IPS-20b (cell line): ENCODE measurements around the gene FBXO11.

Experiments
- H3K27ac ChIP-seq: one replicate; pipeline ENCODE4 v1.5.1; 2013; ENCODE audit warnings: low read length
- H3K27me3 ChIP-seq: 2 replicates; pipeline ENCODE4 v1.6.1; 2013; ENCODE audit warnings: mild to moderate bottlenecking, low read length, inconsistent platforms; ENCODE audit not compliant: insufficient read depth
- H3K36me3 ChIP-seq: 2 replicates; pipeline ENCODE4 v1.6.1; 2013; ENCODE audit warnings: low read depth, mild to moderate bottlenecking, inconsistent platforms, low read length, moderate library complexity; ENCODE audit not compliant: insufficient read depth
- H3K4me1 ChIP-seq: 2 replicates; pipeline ENCODE4 v1.6.1; 2013; ENCODE audit warnings: mild to moderate bottlenecking, control low read depth, inconsistent platforms, low read length, moderate library complexity; ENCODE audit not compliant: insufficient read depth
- H3K4me3 ChIP-seq: 2 replicates; pipeline ENCODE4 v1.5.1; 2013; ENCODE audit warnings: mild to moderate bottlenecking, low read length, inconsistent platforms
- H3K9ac ChIP-seq: 2 replicates; pipeline ENCODE4 v1.6.1; 2013; ENCODE audit warnings: low read depth, mild to moderate bottlenecking, inconsistent platforms, low read length, moderate library complexity
- H3K9me3 ChIP-seq: 2 replicates; pipeline ENCODE4 v1.6.1; 2013; ENCODE audit warnings: mild to moderate bottlenecking, low read depth, low read length, inconsistent platforms; ENCODE audit not compliant: insufficient read depth

FBXO11 gene

DNA sequence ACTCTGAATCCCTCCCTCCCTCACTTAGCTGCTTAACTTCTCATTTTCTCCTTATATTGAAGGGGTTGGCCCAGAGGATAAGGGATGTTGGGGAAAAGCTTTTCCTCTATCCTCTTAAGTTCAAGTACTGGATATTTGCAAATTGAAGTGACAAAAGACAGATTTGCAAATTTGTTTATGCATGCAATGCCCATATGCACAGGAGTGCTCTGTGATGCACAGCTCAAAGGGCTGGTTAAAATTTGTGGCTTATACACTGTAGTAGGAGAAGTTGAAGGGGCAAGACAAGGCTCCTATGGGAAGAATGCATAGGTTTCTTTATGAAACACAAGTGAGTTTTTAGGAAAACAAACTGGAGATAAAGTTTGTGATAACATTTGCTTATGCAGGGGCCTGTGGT, 131.7 kb downstream of the FBXO11 start:
- Histone ChIP-seq H3K9me3 (no peaks in the 10 kb centered on the region), H3K4me1 (no peaks in the 10 kb centered on the region), H3K4me3 (no peak overlapping the region), H3K9ac (no peak overlapping the region), H3K27me3 (no peaks in the 10 kb centered on the region), H3K27ac (no peak overlapping the region), H3K36me3 (no peaks in the 10 kb centered on the region)

DNA sequence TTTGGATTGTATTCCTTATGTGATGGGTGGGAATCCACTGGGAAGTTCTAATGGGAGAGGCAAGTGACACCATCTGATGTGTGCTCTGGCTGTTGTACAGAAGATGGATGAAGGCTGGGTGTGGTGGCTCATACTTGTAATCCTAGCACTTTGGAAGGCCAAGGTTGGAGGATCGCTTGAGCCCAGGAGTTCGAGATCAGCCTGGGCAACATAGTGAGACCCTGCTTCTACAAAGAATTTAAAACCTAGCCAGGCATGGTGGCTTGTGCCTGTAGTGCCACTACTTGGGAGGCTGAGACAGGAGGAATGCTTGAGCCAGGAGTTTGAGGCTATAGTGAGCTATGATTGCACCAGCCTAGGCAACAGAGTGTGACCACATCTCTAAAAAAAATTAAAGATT, 134.0 kb downstream of the FBXO11 start:
- Histone ChIP-seq H3K27ac (no peak overlapping the region), H3K4me3 (no peak overlapping the region), H3K9me3 (no peaks in the 10 kb centered on the region), H3K4me1 (no peaks in the 10 kb centered on the region), H3K9ac (no peak overlapping the region), H3K27me3 (no peaks in the 10 kb centered on the region), H3K36me3 (no peaks in the 10 kb centered on the region)

DNA sequence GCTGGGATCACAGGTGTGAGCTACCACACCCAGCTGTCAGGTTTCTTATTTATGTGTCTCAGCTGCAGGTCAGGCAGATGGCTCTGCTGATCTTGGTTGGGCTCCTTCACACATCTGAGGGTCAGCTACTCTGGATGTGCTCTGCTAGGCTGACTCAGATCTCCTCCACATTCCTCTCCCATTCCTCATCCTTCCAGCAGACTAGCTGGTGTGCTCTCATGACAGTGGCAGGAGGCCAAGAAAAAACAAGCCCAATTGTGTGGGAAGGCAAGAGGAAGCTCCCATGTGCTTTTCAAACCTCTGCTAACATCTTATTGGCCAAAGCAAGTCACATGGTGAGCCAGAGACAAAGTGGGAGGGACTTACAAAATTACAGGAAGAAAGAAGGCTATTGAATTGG, 135.1 kb downstream of the FBXO11 start:
- Histone ChIP-seq H3K36me3 (no peaks in the 10 kb centered on the region), H3K4me3 (no peak overlapping the region)

DNA sequence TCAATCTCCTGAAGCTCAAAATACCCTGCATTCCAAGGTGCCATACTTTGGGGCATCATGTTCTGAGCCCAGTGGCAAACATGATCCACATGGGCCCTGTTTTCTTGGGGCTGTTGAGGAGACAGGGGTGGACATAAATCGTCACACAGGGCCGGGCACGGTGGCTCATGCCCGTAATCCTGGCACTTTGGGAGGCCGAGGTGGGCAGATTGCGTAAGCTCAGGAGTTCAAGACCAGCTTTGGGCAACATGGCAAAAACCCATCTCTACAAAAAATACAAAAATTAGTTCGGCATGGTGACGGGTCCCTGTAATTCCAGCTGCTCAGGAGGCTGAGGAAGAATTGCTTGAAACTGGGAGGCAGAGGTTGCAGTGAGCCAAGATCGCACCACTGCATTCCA, 137.0 kb downstream of the FBXO11 start:
- Histone ChIP-seq H3K9ac (no peak overlapping the region), H3K4me1 (no peaks in the 10 kb centered on the region), H3K9me3 (no peaks in the 10 kb centered on the region), H3K36me3 (no peaks in the 10 kb centered on the region), H3K27ac (no peak overlapping the region), H3K27me3 (no peaks in the 10 kb centered on the region), H3K4me3 (no peak overlapping the region)

More for the DNA sequence above, 135.1 kb downstream of the FBXO11 start:
- Histone ChIP-seq H3K9me3 (no peaks in the 10 kb centered on the region), H3K27me3 (no peaks in the 10 kb centered on the region), H3K4me1 (no peaks in the 10 kb centered on the region), H3K27ac (no peak overlapping the region), H3K9ac (no peak overlapping the region)

DNA sequence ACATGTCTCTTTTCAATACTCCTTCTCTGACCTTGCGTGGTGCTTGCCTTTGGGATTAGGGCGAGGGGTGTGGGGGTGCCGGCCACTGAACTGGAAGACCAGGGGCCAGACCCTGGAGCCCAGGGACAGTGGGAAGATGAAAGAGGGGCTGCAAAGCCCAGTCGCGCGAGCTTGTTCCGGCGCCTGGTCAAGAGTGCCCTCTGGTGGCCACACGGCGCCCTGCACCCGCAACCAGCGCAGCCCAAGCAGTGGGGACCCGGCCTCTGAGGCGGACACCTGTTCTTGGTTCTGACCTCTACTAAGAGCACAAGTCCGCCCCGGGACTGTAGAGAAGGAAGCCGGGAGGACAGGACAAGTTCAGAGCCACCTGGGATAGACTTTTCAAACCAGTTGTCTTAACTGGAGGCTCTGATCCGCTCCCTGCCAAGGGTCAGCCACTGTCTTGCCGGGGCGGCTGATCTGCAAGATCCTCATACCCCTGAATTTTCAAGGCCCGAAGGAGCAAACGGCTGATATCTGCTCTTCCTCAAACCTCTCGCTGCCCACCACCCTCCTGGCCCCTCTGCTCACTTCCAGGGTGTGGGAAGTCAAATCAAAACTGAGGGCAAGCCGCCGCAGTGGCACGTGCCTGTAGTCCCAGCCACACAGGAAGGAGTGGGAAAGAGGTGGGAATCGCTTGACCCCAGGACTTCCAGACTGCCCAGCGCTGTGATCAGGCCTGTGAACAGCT, 138.3 kb downstream of the FBXO11 start:
- no peak overlapping the region for H3K9ac ChIP-seq
- H3K9me3 ChIP-seq = no peaks in the 10 kb centered on the region
- H3K36me3 ChIP-seq = no peaks in the 10 kb centered on the region
- H3K4me1 ChIP-seq = no peaks in the 10 kb centered on the region
- no peak overlapping the region for H3K27ac ChIP-seq
- H3K4me3 ChIP-seq = no peak overlapping the region
- no peaks in the 10 kb centered on the region for H3K27me3 ChIP-seq

DNA sequence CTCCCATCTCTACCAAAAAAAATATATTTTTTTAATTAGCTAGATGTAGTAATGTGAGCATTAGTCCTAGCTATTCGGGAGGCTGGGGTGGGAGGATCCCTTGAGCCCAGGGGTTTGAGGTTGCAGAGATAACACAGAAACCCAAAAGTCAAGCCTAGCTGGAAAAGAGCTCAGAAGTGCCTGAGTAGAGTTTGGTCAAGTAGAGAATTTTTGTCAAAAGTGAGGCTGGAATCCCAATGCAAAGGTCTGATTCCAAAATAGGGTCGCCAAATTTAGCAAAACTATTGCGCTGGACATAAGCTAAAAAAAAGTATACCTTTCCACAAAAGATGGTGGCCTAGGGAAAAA, 138.8 kb downstream of the FBXO11 start:
- Histone ChIP-seq H3K9ac (no peak overlapping the region), H3K27me3 (no peaks in the 10 kb centered on the region), H3K36me3 (no peaks in the 10 kb centered on the region), H3K9me3 (no peaks in the 10 kb centered on the region), H3K4me3 (no peak overlapping the region), H3K4me1 (no peaks in the 10 kb centered on the region), H3K27ac (no peak overlapping the region)

DNA sequence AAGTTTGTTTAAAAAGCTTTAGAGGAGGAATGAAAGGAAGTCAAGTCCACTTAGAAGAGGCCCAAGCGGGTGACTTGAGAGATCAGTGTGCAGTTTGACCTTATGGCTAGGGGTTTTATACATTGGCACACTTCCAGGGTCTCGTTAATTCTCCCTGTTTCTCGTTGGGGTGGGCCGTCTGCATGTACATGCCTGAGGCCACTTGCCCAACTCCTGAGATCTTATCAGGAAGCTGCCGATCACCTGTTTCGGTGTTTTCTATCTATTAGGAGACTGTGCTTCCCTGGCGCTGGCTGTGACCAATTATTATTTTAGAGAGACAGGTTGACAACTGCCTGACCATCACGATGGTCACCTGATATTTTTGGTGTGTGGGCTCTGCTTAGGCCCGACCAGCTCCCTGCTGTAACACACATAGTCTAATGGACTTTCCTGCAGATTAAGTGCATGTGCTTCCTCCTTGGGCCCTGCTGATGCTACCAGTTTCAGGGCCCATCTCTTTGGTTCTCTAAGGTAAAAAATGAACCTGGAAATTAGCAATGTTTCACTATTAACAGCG, 154.4 kb downstream of the FBXO11 start:
- H3K27me3 ChIP-seq = no peaks in the 10 kb centered on the region
- H3K9ac ChIP-seq = no peak overlapping the region
- peaks cover 9% of the 10 kb centered on the region; the same call in 1 of the 2 replicates for H3K4me1 ChIP-seq
- H3K4me3 ChIP-seq = no peak overlapping the region
- peaks cover 27% of the 10 kb centered on the region for H3K9me3 ChIP-seq
- H3K36me3 ChIP-seq = no peaks in the 10 kb centered on the region
- no peak overlapping the region for H3K27ac ChIP-seq

DNA sequence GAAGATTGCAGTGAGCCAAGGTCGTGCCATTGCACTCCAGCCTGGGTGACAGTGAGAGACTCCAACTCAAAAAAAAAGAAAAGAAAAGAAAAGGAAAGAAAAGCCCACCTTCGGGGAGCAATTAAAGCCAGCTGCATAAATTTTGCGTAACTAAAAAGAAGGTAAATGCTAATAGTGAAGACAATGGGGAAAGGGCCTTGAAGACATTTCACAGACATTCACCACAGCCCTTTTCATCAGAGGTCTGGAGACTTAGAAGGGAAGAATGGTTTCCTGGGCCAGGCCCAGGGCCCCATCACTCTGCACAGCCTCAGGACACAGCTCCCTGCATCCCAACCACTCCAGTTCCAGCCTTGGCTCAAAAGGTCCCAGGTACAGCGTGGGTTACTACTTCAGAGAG, 158.4 kb downstream of the FBXO11 start:
- Histone ChIP-seq H3K4me1 (no peaks in the 10 kb centered on the region; the same call in 1 of the 2 replicates), H3K9me3 (peaks cover 33% of the 10 kb centered on the region)

DNA sequence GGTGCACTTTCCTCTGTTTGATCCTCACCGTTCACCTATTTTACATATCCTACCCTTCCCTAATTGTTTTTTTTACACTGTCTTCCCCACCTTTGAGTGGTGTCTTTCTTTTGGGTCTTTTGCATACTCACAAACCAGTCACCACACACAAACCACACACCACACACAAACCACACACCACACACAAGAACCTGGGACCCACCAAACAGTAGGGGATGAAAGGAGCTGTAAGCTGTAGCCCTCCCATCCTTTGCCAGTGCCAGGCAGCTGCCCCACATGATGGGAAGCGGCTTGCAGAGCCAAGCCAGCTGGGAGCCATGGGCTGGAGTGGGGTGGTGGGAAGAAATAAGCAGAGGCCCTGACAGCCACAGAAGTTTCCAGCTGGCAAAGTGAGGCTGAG, 162.2 kb downstream of the FBXO11 start:
- H3K4me1 ChIP-seq = peaks cover 5% of the 10 kb centered on the region; the same call in 1 of the 2 replicates

More for the DNA sequence above, 158.4 kb downstream of the FBXO11 start:
- Histone ChIP-seq H3K27me3 (no peaks in the 10 kb centered on the region), H3K4me3 (no peak overlapping the region), H3K27ac (peak overlapping the region; percentile 32), H3K36me3 (no peaks in the 10 kb centered on the region), H3K9ac (no peak overlapping the region)

DNA sequence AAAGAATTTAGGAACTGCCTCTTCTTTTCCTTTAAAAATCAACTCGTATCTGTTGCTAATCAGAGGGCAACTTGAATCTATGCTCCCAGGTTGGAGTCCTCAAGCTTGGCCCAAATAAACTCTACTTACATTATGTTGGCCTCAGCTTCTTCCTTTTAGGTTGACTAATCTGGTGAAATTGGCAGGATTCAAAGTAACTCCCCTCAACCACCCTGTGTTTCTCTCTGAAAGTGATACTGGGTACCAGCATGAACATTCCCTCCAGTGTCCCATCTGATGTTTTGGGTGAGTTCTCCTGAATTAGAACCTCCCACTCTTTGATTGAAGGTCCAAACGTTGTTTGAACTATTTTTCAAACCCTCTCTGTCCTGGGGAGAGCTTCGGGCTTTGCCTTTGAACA, 164.7 kb downstream of the FBXO11 start:
- Histone ChIP-seq H3K36me3 (no peaks in the 10 kb centered on the region), H3K4me3 (no peak overlapping the region), H3K4me1 (peaks cover 5% of the 10 kb centered on the region; the same call in 1 of the 2 replicates), H3K27me3 (no peaks in the 10 kb centered on the region), H3K9ac (no peak overlapping the region), H3K9me3 (0 out of 2 replicates have a peak, but pooled peaks cover 2% of the 10 kb centered on the region), H3K27ac (no peak overlapping the region)

More for the DNA sequence above, 162.2 kb downstream of the FBXO11 start:
- H3K36me3 ChIP-seq = no peaks in the 10 kb centered on the region
- H3K27ac ChIP-seq = no peak overlapping the region
- no peaks in the 10 kb centered on the region for H3K27me3 ChIP-seq
- H3K9me3 ChIP-seq = peaks cover 22% of the 10 kb centered on the region
- H3K9ac ChIP-seq = no peak overlapping the region
- H3K4me3 ChIP-seq = no peak overlapping the region

DNA sequence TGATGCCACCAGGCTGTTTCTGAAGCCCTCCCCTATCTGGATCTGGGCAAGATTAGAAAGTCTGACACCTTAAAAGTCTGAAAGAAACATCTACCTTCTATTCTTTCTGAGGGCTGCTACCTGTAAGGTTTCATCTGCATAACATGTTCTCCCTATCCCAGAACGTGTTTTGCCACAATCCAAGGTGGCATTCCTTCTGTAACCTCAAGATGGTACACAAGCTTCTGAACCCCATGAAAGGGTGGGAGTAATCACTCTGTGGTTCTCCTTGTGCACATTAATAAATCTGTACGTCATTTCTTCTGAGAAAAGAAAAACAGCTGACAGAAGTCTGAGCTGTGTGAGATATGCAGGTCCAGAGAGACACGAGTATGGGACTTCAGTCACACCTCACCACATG, 165.2 kb downstream of the FBXO11 start:
- peaks cover 5% of the 10 kb centered on the region; the same call in 1 of the 2 replicates for H3K4me1 ChIP-seq
- no peaks in the 10 kb centered on the region for H3K9me3 ChIP-seq
- H3K36me3 ChIP-seq = no peaks in the 10 kb centered on the region
- no peak overlapping the region for H3K27ac ChIP-seq
- H3K27me3 ChIP-seq = no peaks in the 10 kb centered on the region
- H3K4me3 ChIP-seq = no peak overlapping the region; the same call in 1 of the 2 replicates
- H3K9ac ChIP-seq = no peak overlapping the region
